Caco-2 (cell line): Measurements from ENCODE around the gene CRYBG1. TPM values are rescaled to one million over a fixed set of nuclear protein-coding genes. Genes with fewer than 3 reads are reported as not detected.

Source experiments
- BruUV-seq: library from RNA; stranded (reverse); fragments of 400-500 nt; replicated peaks from 2 replicates; lab custom pipeline; 2021; lab: Mats Ljungman, UMichigan
- CTCF ChIA-PET: fragments of 300-600 bp; sonication (Branson Sonifier 250); formaldehyde crosslinking; loops from one replicate; lab custom pipeline; 2022; ENCODE audit warnings: antibody characterized with exemption; lab: Charles Lee
- POLR2A ChIA-PET: fragments of 300-600 bp; sonication (Branson Sonifier 250); formaldehyde crosslinking; loops from one replicate; lab custom pipeline; 2022; ENCODE audit warnings: antibody characterized with exemption; lab: Charles Lee
- DNase-seq, 2 experiments: peaks; one replicate each; pipeline versions ENCODE4 v3.0.0 to v3.0.0-alpha.2; 2020 to 2022
- H3K27me3 ChIP-seq: replicated peaks from 2 replicates; pipeline ENCODE4 v1.6.0; 2011; ENCODE audit warnings: low read length; ENCODE audit not compliant: control insufficient read depth, insufficient read depth
- H3K36me3 ChIP-seq: 2 replicates; pipeline ENCODE4 v1.5.1; 2011; ENCODE audit warnings: low read length; ENCODE audit not compliant: control insufficient read depth, insufficient read depth
- H3K4me1 ChIP-seq: fragments of 250-450 bp; sonication (Bioruptor Pico); 2 replicates; pipeline ENCODE4 v1.5.1; 2020; ENCODE audit warnings: mild to moderate bottlenecking
- H3K4me3 ChIP-seq: 2 replicates; pipeline ENCODE4 v1.5.1; 2011; ENCODE audit warnings: low read depth, mild to moderate bottlenecking, control low read depth, low read length
- H3K9me3 ChIP-seq: fragments of 250-450 bp; sonication (Bioruptor Pico); 2 replicates; pipeline ENCODE4 v1.5.1; 2020; ENCODE audit warnings: mild to moderate bottlenecking, moderate library complexity
- H3K27ac Mint-ChIP-seq: one replicate; pipeline ENCODE4 v1.8.0; 2022; ENCODE audit warnings: mixed read lengths; ENCODE audit not compliant: unreplicated experiment
- H3K27me3 Mint-ChIP-seq: one replicate; pipeline ENCODE4 v1.8.0; 2022; ENCODE audit warnings: mixed read lengths; ENCODE audit not compliant: insufficient read depth, unreplicated experiment
- H3K36me3 Mint-ChIP-seq: one replicate; pipeline ENCODE4 v1.8.0; 2022; ENCODE audit warnings: mild to moderate bottlenecking, mixed read lengths; ENCODE audit not compliant: insufficient read depth, unreplicated experiment
- H3K4me1 Mint-ChIP-seq: one replicate; pipeline ENCODE4 v1.8.0; 2022; ENCODE audit warnings: low read depth, mixed read lengths; ENCODE audit not compliant: unreplicated experiment
- H3K4me3 Mint-ChIP-seq: one replicate; pipeline ENCODE4 v1.8.0; 2022; ENCODE audit warnings: mild to moderate bottlenecking, moderate library complexity, mixed read lengths; ENCODE audit not compliant: unreplicated experiment
- H3K9me3 Mint-ChIP-seq: one replicate; pipeline ENCODE4 v1.8.0; 2022; ENCODE audit warnings: mixed read lengths; ENCODE audit not compliant: unreplicated experiment
- intact Hi-C: fragments of 100-400 bp; cut with micrococcal nuclease; formaldehyde crosslinking; loops from one replicate; pipeline ENCODE4 v1.10.0; 2022; ENCODE audit not compliant: unreplicated experiment
- total RNA-seq: library from RNA; stranded (reverse); gene quantifications from 2 replicates; pipeline ENCODE4 v1.2.3, GENCODE V29; 2022
- TF ChIP-seq, protein P1 (sequence below), 2 experiments: fragments of 200-600 bp in 1 of 2; IDR thresholded peaks; 1 replicate in 1 of 2; 2 replicates in 1 of 2; pipeline versions ENCODE4 v1.5.1 to v1.8.0; 2011 to 2022; ENCODE audit warnings: antibody characterized with exemption in 1 of 2, control low read depth in 1 of 2, inconsistent platforms in 1 of 2, low read depth in 1 of 2, low read length in 1 of 2, mild to moderate bottlenecking in 1 of 2, moderate library complexity in 1 of 2; ENCODE audit not compliant: insufficient read depth in 1 of 2, severe bottlenecking in 1 of 2, unreplicated experiment in 1 of 2

Gene CRYBG1
- total RNA-seq, 1 experiment from 2014 or later, result 13.2 TPM

DNA sequence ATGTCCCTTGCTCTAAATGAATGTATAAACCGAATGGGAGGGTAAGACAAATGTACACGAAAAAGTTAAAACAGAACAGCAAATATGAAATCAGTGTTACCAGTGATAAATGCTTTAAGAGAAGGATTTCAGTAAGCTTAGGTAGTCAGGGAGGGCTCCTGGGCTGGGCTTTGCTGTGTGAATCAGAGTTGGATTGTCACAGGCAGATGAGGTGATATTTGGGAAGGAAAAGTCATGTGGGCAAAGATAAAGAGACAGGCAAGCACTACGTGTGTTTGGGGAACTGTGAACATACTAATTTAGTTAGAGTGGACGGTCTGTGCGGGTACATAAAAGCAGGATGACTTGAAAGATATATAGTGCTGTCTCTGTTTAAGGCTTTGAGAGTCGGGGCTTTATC lies 114.8 kb downstream of the CRYBG1 start:
- no peak overlapping the region for H3K27ac Mint-ChIP-seq
- H3K27me3 ChIP-seq, result no peaks in the 10 kb centered on the region
- H3K4me1 ChIP-seq, result no peaks in the 10 kb centered on the region
- no TSS peak for BruUV-seq
- H3K9me3 Mint-ChIP-seq, result no peaks in the 10 kb centered on the region
- DNase-seq, result no peak
- H3K9me3 ChIP-seq, result no peaks in the 10 kb centered on the region
- intact Hi-C loops, result no loop called here
- no peak overlapping the region for H3K4me3 Mint-ChIP-seq
- H3K36me3 ChIP-seq, result no peaks in the 10 kb centered on the region
- TF ChIP-seq, protein P1, sequence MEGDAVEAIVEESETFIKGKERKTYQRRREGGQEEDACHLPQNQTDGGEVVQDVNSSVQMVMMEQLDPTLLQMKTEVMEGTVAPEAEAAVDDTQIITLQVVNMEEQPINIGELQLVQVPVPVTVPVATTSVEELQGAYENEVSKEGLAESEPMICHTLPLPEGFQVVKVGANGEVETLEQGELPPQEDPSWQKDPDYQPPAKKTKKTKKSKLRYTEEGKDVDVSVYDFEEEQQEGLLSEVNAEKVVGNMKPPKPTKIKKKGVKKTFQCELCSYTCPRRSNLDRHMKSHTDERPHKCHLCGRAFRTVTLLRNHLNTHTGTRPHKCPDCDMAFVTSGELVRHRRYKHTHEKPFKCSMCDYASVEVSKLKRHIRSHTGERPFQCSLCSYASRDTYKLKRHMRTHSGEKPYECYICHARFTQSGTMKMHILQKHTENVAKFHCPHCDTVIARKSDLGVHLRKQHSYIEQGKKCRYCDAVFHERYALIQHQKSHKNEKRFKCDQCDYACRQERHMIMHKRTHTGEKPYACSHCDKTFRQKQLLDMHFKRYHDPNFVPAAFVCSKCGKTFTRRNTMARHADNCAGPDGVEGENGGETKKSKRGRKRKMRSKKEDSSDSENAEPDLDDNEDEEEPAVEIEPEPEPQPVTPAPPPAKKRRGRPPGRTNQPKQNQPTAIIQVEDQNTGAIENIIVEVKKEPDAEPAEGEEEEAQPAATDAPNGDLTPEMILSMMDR (IDR thresholded peaks at IDR 0.05; ENCODE audit: insufficient read depth in 1 of 2, low read depth in 1 of 2, low read length in 1 of 2, severe bottlenecking in 1 of 2, unreplicated experiment in 1 of 2), result no peak
- POLR2A ChIA-PET, result no interaction called here
- no peaks in the 10 kb centered on the region for H3K27me3 Mint-ChIP-seq
- CTCF ChIA-PET, result no interaction called here
- H3K36me3 Mint-ChIP-seq, result no peaks in the 10 kb centered on the region
- H3K4me1 Mint-ChIP-seq, result no peaks in the 10 kb centered on the region
- H3K4me3 ChIP-seq, result no peak overlapping the region

DNA sequence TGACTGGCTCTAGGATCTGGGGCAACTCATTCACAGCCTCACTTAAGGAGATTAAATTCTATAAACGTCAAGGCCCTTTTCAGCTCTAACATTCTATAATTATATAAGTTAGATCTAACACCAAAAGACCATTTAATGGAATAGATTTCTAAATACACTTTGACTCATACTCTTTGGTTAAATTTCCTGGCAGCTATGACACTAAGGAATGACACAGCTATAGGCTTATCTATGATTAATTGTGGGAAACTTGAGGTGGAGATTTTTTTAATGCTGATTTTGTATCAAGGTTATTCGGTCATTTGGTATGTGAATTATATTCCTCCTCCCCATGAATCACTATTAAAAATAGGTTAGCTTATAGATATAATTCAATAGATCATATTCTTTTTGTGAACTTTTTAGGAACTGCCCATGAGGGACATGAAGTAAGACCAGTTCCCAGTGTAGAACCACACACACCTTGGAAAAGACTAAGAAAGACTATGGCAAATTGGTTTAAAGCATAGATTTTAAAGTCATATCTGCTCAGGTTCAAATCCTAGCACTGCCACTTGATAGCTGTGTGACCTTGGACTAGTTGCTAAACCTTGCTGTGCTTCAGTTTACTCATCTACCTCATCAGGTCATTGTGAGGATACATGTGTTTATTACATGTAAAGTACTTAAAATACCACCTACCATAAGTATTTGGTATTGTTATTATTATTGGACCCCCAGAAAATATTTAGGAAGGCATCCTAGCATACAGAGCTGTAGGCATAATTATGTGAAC lies 116.0 kb downstream of the CRYBG1 start:
- no TSS peak for BruUV-seq
- DNase-seq, result no peak
- Mint-ChIP-seq H3K27ac (no peak overlapping the region), H3K27me3 (no peaks in the 10 kb centered on the region), H3K4me1 (no peaks in the 10 kb centered on the region), H3K4me3 (no peak overlapping the region), H3K9me3 (no peaks in the 10 kb centered on the region), H3K36me3 (no peaks in the 10 kb centered on the region)
- Histone ChIP-seq H3K4me1 (no peaks in the 10 kb centered on the region), H3K27me3 (no peaks in the 10 kb centered on the region), H3K9me3 (no peaks in the 10 kb centered on the region), H3K4me3 (no peak overlapping the region), H3K36me3 (no peaks in the 10 kb centered on the region)
- TF ChIP-seq, protein P1 (IDR thresholded peaks at IDR 0.05; ENCODE audit: insufficient read depth in 1 of 2, low read depth in 1 of 2, low read length in 1 of 2, severe bottlenecking in 1 of 2, unreplicated experiment in 1 of 2), result no peak
- intact Hi-C loops, result no loop called here
- CTCF ChIA-PET, result no interaction called here
- POLR2A ChIA-PET, result no interaction called here

DNA sequence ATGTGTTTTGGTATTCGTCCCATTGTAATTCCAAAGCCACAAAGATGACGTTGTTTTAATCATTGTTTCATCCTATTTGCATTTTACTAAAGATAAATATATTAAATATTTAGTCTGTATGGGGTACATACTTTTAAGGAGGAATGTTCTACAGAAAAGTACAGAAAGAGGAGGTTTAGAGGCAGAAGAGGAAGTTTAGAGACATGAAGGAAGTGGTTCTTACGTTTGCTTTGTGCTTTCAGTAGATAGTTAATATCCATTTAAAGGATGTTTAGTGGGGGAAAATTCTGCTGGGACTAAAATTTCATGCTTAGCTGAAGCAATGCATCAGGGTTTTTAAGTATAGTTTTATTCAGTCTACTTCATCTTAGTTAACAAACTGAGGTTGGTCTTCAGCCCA lies 116.6 kb downstream of the CRYBG1 start:
- Mint-ChIP-seq H3K4me3 (no peak overlapping the region), H3K4me1 (no peaks in the 10 kb centered on the region), H3K36me3 (no peaks in the 10 kb centered on the region), H3K27ac (no peak overlapping the region), H3K27me3 (no peaks in the 10 kb centered on the region), H3K9me3 (no peaks in the 10 kb centered on the region)
- Histone ChIP-seq H3K4me3 (no peak overlapping the region), H3K36me3 (no peaks in the 10 kb centered on the region), H3K9me3 (no peaks in the 10 kb centered on the region), H3K4me1 (no peaks in the 10 kb centered on the region), H3K27me3 (no peaks in the 10 kb centered on the region)
- no peak for DNase-seq
- intact Hi-C loops, result no loop called here
- TF ChIP-seq, protein P1 (IDR thresholded peaks at IDR 0.05; ENCODE audit: insufficient read depth in 1 of 2, low read depth in 1 of 2, low read length in 1 of 2, severe bottlenecking in 1 of 2, unreplicated experiment in 1 of 2), result no peak
- BruUV-seq, result no TSS peak
- ChIA-PET CTCF (no interaction called here), POLR2A (no interaction called here)
